Activated CD4-positive, alpha-beta T cell treated with anti-CD3 and anti-CD28 coated beads, Interleukin-2, Interleukin-4, amounts not matched to agents 100 ng/mL and 50 ng/mL, durations not matched to agents 16 hours and 8 hours (primary cell): ENCODE data around the gene FAM53B.
"Not testable (repeated sequence)": the region's sequence is repeated elsewhere in the genome, so short reads cannot be mapped to it uniquely, and the experiment has no call there.

Experiments used
- DNase-seq: peaks from one replicate; pipeline ENCODE4 v3.0.0-alpha.2; 2020; ENCODE audit warnings: low spot score

The FAM53B gene

DNA sequence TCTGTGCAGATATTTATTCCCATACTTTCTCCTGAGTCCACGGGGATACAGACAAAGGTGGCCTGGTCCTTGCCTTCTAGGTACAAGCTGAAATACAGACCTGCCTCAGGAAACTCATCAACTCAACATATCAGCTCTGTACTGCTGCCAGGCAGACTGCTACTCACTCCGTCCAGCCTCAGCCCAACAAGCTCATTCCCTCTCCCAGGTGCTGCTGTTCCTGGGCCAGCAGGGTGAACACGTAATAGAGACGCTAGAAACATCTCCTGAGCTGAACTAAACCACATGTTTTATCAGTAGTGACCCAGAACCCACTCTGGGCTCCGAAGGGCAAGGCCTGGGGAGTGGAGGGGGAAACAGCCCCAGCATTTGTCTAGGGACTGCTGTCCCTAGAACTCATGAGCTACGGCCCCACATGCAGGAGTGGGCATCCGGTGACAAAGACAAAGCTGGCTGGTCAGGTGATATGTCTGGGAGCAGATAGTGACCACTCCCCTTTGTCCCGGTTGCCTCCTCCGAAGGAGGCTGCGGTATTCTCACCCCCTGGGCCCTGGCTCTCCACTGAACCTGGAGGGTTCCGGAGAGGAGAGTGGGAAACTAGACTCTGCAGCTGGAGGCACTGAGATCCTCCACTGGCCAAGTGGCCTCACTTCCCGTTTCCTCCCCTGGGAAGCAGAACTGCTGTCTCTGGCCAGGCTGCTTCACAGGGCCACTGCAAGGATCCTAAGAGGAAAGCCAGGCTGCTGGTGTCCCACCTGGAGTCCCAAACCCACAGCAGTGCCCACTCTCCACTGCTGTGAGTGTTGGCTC, 116.1 kb downstream of the FAM53B start:
- DNase-seq, result no peak

GRCh38 chr10:124626759-124627380, 117.3 kb downstream of the FAM53B start:
- DNase-seq, result peak; percentile 71

DNA sequence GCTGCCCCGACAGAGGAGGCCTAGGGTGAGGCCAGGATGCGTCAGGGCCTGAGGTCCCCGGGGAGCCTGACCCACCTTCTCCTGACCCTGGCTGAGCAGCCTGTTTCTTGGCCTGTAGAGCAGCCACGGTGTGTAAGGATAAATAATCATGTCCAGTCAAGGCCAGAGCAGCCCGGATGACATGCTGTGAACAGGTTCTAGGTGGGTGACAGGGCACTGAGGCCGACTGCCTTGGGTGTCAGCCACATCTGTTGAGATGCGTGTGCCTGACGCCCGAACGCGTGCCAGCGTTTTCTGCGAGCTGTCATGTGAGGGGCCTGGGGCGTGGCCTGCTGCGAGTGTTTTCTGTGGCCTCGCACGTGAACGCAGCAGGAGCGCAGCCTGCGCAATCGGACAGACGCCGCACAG, 118.3 kb downstream of the FAM53B start:
- DNase-seq, result no peak

- DNase-seq, result no peak
These were observed 119.3 kb downstream of the FAM53B start for GRCh38 chr10:124624895-124625294.

DNA sequence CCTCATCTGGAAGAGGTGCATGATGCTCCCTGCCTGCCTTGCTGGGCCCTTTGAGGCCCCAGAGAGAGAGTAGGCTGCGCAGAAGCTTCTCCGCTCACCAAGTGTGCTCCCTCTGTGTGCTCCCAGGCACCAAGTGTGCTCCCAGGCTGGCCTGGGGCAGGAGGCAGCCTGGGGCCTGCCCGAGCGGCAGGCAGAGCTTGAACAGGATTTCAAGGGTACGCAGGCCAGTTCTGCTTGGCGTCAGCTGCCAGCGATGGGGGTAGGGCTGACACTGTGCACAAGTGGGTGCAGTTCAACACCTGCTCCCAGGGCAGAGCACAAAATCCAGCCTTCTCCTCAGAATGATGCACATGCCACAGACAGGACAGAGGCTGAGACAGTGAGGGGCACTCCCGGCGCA, 119.7 kb downstream of the FAM53B start:
- DNase-seq, result no peak

DNA sequence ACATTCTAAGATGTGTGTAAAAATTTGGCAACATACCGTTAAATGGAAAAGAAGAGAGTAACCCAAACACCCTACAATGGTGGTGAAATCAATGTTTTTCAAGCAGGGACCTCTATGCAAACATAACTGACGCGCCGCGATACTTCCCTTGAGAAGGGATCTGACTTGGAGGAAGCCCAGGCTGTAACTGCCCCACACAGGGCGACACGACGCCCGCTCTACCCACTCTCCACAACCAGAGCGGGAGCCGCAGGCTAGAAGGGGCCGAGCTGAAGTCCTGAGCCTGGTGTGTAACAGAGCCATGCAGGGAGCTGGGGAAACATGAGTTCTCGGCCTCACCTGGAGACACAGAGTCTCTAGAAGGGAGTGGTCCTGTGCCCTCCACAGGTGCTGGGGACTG, 120.2 kb downstream of the FAM53B start:
- DNase-seq, result no peak

- DNase-seq, result no peak
These were observed 121.2 kb downstream of the FAM53B start for GRCh38 chr10:124622866-124623536.

GRCh38 chr10:124622158-124622557, 122.0 kb downstream of the FAM53B start:
- DNase-seq, result no peak

GRCh38 chr10:124621637-124622036, 122.5 kb downstream of the FAM53B start:
- DNase-seq, result no peak

DNA sequence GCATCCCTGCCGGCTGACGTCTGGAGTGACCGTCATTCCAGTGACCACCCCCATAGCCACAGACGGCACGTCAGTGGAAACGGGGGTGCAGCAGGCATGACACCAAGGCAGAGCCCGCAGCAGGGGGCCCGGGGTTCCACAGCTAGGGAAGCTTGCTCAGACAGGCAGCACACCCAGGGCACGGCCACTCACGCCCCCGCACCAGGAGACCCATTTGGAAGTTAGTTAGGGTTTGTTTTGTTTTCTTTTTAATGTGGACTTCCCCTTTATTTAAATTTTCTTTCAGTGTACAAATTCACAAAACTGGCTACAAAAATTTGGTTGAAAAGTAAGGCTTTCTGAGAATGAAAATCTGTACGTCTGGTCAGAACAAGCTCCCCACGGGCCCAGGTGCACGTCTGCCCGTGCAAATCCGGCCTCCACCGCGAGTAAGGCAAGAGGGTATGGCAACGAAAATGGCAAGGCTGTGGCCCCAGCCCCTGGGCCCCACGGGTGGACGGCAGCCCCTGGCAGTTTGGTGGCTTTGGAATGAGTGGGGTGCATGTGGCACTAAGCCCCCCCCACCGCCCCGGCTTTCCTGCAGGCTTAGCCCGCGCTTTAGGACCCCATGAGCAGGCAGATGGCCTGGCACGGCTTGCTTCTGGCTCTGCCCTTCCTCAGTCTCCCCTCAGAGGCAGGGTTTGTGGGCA, 124.2 kb downstream of the FAM53B start:
- DNase-seq, result no peak

GRCh38 chr10:124619195-124619594, 125.0 kb downstream of the FAM53B start:
- no peak for DNase-seq

- no peak for DNase-seq
These were observed 125.6 kb downstream of the FAM53B start for GRCh38 chr10:124618470-124619073.

GRCh38 chr10:124616836-124617130, 127.4 kb downstream of the FAM53B start:
- DNase-seq, result no peak

GRCh38 chr10:124616040-124616835, 127.9 kb downstream of the FAM53B start:
- no peak for DNase-seq

DNA sequence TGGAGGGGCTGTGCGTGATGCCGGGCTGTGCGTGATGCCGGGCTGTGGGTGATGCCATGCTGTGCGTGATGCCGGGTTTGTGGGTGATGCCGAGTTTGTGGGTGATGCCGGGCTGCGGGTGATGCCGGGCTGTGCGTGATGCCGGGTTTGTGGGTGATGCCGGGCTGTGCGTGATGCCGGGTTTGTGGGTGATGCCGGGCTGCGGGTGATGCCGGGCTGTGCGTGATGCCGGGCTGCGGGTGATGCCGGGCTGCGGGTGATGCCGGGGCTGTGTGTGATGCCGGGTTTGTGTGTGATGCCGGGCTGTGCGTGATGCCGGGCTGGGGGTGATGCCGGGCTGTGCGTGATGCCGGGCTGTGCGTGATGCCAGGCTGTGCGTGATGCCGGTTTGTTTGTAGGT, 128.9 kb downstream of the FAM53B start:
- DNase-seq, result no peak

- DNase-seq, result peak; percentile 82
These were observed 130.0 kb downstream of the FAM53B start for GRCh38 chr10:124614003-124614659.

DNA sequence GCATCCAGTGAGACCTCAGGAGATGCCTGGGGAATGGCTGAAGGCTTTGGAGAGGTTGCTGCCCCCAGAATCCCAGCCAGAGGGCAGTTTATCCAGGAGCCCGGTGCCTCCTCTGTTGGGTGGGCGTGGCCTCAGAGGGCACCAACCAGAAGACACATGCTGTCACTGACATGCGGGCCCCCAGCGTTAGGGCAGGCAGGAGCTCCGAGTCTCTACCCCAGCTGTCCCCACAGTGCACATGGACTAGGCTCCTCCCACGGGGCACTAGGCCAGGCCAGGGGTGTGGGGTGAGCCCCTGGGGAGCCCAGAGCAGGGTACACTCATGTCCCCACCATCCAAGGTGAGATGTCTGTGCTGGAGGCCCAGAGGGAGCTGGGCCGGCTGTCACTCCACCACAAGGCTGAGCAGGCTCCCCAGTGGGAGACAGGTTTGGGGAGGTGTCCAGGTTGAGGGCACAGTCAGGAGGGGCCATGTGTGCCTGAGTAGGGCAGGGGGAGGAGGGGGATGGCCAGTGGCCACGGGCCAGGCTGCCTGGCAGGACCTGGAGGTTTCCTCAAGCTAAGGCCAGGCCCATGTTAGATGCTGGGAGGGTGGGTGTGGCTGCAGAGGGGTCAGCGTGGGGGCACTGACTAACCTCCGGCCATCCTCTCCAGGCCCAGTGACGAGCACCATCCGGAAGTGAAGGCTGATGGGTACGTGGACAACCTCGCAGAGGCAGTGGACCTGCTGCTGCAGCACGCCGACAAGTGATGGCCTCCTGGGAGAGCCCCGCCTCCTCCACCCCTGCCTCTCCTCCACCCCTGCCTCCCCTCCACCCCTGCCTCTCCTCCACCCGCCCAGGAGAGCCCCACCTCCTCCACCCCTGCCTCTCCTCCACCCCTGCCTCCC, 131.3 kb downstream of the FAM53B start:
- no peak for DNase-seq

DNA sequence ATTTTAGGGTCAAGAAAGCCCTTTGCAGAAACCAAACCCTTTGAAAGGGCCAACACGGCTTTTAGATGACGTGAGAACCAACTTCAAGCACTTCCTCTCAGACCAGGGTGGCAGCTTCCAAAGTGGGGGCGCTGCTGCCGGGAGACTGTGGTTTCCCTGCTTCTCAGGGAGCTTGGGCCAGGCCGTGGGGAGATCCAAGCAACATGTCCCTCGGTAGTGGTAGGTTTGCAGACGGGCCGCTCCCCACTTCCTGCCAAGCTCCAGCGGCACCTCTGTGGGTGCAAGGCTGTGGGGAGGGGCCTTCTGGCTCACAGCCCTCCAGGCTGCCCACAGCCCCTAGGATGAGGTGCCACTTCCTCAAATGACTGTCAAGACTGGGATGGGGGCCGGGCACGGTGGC, 132.4 kb downstream of the FAM53B start:
- peak; percentile 48 for DNase-seq

DNA sequence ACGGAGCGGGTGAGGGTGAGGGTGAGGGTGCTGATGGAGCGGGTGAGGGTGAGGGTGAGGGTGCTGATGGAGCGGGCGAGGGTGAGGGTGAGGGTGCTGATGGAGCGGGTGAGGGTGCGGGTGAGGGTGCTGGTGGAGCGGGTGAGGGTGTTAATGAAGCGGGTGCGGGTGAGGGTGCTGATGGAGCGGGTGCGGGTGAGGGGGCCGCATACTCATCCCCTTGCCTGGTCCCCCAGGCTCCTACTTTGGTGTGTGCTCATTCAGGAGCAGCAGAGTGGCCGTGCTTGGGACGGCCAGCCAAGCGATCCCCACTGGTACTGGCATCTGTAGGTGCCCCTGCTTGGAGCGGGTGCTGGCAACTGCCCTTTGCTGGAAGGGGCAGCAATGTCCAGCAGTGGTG, 133.3 kb downstream of the FAM53B start:
- DNase-seq, result not testable (repeated sequence)

GRCh38 chr10:124610186-124610585, 134.0 kb downstream of the FAM53B start:
- not testable (repeated sequence) for DNase-seq
